Measurements from ENCODE around the gene C6orf58.
A peak's percentile ranks its signal among the peaks of the same experiment; 100 is the strongest.
"Not testable (repeated sequence)": the region's sequence is repeated elsewhere in the genome, so short reads cannot be mapped to it uniquely, and the experiment has no call there.

Gene C6orf58

DNA sequence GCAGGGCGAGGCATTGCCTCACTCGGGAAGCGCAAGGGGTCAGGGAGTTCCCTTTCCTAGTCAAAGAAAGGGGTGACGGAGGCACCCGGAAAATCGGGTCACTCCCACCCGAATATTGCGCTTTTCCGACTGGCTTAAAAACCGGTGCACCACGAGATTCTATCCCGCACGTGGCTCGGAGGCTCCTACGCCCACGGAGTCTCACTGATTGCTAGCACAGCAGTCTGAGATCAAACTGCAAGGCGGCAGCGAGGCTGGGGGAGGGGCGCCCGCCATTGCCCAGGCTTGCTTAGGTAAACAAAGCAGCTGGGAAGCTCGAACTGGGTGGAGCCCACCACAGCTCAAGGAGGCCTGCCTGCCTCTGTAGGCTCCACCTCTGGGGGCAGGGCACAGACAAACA is 16.5 kb downstream of the C6orf58 start:
- not testable (repeated sequence) for DNase-seq

DNA sequence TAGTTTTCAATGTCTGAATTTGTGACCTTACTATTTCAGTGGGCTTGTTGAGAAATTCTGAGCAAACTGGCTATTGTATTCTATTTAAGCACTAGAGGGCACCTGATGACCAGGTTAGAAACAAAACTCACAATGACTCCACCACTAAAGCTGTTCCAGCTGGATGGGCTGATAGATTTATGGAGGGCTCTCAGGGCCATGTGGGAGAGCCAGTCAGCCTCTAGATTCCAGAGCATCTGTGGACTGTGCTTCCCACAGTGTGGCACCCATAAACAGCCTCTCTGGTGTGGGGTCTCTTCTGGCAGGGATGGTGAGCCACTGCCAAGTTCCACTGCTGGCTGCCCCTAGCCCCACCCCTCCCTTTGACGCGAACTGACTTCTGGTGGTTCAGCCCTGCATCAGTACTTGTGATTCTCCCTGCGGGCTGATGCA is 29.2 kb downstream of the C6orf58 start:
- peak; percentile 82 for DNase-seq

DNA sequence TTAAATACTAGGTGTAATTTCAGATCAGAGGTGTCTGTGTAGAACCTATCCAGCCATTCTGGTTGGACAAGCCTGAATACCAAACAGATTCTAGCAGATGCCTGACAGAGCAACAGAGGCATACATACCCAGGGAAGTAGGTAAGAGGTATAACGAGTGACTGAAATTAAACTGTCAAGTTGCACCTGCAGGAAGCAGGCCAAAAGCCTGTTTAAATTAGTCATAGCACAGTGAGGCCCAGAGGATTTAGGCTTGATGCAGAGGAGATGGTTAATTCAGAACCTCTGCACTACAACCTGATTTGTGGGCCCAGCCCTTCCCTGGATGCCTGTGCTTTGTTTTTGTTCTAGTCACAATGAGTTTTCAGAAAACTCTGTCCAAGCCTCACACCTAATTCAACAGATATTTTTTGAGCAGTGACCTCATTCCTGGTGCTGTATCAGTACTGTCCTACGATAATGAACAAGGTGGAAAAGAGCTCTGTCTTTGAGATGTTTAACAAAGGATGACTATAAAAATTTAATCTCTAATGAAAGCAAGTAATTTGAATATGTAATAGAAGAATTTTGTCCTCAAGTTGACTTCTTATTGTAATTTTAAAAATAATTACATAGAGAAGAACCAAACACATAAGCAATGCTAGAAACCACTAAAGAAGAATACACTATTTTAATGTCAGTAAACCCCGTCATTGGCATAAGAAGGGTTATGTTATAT is 31.7 kb downstream of the C6orf58 start:
- DNase-seq = no peak

DNA sequence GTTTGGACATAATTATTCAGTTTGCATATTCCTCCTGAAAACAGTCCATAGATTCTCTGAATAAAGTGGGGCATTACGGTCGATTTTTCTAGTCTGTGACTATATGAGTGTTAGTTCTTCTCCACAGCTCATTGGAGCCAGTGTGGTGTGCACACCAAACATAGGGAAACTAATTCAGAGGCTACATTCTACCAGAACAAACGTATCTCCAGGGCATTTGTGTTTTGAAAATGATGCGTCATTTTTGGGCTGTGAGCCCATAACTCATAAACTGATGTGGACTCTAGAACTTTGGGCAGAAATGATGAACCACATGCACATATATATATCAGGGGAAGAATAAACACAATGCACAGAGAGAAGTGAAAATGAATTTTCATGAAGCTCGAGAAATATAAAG is 41.8 kb downstream of the C6orf58 start:
- no peak for DNase-seq

DNA sequence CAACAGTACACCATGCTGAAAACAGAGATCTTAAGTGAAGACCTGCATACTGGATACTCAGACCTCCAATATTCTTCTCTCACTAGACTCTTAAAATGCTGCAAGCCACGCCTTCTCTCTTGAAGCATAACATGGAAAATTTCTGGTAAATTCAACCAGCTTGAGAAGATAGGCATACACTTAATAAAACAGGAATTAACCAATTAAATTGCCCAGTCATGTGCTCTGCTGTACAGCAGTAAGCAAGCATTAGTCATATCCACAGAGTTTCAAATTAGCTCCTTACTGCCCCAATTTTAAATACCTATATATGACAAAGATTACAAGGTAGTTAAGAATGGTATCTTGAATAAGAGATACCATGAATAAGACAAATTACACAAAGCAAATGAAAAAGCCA is 53.8 kb downstream of the C6orf58 start:
- DNase-seq = no peak

DNA sequence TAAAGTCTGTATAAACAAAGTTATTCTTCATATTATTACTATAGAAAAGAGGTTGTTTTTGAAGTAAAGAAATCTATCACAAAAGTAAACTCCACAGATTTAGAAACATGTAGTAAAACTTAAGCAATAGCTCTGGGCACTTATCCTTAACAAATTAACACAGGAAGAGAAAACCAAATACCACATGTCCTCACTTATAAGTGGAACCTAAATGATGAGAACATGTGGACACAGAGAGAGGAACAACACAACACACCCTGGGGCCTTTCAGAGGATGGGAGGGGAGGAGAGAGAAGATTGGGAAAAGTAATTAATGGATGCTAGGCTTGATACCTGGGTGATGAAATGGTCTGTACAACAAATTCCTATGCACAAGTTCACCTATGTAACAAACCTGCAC is 57.2 kb downstream of the C6orf58 start:
- DNase-seq = no peak

DNA sequence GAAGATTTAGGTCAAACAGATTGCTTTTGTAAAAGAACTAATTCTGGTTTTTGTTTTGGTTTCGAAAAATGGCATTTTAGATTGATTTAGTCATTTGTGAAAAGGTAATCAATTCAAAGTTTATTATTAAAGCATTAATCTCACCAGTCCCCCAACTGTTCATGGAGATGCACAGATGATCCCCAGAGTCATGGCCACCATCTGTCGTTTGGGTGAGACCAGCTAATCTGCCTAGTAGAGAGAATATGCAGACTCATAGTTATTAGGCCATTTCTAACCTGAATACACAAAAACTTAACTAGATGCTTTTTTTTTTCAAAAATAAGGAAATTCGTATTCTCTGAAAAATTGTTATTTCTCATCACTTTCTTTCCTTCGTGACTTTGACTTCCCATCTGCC is 58.1 kb downstream of the C6orf58 start:
- DNase-seq = peak; percentile 26

DNA sequence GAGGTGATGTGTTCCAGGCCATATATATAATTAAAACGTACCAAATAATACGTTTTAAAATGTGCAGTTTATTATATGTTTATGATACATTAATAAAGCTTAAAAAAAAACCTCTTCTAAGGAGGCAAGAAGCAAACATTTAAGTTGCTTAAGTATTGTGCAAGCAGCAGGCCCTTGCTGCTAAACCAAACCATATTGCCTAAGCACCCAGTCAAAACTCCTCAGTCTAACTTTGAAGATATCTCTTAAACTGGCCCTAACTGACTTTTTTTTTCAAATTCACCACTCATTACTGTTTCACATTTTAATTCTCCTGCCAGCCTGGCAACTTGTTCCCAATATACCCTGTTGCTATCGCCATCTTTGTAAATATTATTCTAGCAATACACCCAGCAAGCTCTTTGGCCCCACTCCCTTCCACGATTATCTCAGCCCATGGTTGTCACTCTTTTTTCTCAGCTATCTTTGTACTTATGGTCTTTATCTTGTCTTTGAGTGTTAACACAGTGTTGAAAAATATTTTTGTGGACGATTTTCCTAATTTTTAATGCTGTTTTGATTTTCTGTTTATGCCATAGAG is 60.9 kb downstream of the C6orf58 start:
- DNase-seq = no peak

Data from NCI-H1694 treated with DMSO at 0.1 percent for 48 hours (cell line).